Measurements from ENCODE around the gene ICA1L. TPM values are rescaled to one million over a fixed set of nuclear protein-coding genes. Genes with fewer than 3 reads are reported as not detected.
"Not testable (repeated sequence)": the region's sequence is repeated elsewhere in the genome, so short reads cannot be mapped to it uniquely, and the experiment has no call there.

The ICA1L gene
- total RNA-seq, 1 donor, result 8.9 TPM

DNA sequence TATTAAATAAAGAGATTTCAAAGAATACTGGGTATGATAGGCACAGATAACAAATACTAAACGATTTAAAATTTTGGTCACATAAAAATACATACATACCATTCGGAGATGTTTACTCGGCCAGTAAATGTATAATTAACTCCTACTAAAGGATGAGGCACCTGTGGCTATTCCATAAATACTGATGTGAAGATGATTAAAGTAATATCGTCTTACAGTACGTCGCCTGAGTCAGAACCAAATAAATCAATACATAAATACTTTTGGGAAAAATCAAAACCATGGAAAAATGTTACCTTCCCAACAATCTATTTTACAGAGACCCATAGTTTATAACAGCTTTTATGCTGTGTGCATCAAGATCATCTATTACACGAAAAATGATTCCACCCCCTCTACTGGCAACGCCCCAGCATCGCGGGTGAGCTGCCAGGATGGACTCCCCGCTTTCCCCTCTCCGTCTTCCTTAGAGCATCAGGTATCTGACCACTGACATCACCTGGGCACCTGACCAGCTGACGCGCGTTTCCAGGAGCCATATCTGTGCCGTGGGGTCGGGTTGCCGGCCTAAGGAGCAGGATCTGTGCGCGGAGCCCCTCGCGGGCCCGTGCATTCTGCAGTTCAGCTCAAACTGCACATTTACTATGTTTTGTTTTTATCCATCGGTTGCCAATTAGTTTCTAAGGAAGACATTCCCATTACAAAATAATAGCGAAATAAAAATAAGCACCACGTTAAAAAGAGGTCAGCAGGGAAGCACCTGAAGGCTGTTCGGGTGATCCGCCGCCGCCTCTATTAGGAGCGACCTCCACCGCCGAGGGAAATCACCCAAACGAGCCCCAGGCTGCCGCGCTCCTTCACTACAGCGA is 901 bp downstream of the ICA1L start:
- peak overlapping the region; percentile 86 for H3K4me3 ChIP-seq (ENCODE audit: low read depth, low read length)
- TF ChIP-seq, protein P1, sequence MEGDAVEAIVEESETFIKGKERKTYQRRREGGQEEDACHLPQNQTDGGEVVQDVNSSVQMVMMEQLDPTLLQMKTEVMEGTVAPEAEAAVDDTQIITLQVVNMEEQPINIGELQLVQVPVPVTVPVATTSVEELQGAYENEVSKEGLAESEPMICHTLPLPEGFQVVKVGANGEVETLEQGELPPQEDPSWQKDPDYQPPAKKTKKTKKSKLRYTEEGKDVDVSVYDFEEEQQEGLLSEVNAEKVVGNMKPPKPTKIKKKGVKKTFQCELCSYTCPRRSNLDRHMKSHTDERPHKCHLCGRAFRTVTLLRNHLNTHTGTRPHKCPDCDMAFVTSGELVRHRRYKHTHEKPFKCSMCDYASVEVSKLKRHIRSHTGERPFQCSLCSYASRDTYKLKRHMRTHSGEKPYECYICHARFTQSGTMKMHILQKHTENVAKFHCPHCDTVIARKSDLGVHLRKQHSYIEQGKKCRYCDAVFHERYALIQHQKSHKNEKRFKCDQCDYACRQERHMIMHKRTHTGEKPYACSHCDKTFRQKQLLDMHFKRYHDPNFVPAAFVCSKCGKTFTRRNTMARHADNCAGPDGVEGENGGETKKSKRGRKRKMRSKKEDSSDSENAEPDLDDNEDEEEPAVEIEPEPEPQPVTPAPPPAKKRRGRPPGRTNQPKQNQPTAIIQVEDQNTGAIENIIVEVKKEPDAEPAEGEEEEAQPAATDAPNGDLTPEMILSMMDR (IDR thresholded peaks at IDR 0.05; ENCODE audit: insufficient read depth, low read length), result peak; percentile 40
- peak; percentile 32 for DNase-seq (ENCODE audit: low read depth)

DNA sequence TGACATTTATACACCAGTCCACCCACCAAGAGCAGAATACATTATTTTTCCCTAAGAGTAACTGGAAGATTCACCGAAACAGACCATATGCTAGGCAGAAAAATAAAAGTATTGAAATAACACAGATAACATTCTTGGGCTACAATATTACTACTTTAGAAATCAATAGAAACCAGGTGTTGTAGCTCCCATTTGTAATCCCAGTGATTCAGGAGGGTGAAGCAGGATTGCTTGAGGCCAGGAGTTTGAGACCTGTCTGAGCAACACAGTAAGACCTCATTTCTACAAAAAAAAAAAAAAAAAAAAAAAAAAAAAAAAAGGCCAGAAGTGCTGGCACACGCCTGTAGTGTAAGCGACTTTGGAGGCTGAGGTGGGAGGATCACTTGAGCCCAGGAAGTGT is 9.6 kb downstream of the ICA1L start:
- no peak overlapping the region for H3K4me3 ChIP-seq (ENCODE audit: low read depth, low read length)
- TF ChIP-seq, protein P1 (IDR thresholded peaks at IDR 0.05; ENCODE audit: insufficient read depth, low read length), result no peak
- no peak for DNase-seq (ENCODE audit: low read depth)

DNA sequence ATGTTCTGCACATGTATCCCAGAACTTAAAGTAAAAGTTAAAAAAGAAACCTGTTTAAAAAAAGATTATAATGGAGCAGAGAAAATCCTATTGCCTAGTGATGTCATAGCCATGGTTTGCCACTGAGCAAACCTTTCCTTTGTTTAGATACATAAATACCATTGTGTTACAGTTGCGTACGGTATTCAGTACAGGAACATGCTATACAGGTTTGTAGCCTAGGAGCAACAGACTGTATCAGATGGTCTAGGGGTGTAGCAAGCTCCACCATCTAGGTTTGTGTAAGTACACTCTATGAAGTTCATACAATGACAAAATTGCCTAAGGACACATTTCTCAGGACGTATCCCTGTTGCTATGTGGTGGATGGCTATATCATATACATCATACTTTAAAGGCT is 13.0 kb downstream of the ICA1L start:
- DNase-seq (ENCODE audit: low read depth), result no peak
- no peak overlapping the region for H3K4me3 ChIP-seq (ENCODE audit: low read depth, low read length)
- TF ChIP-seq, protein P1 (IDR thresholded peaks at IDR 0.05; ENCODE audit: insufficient read depth, low read length), result no peak

DNA sequence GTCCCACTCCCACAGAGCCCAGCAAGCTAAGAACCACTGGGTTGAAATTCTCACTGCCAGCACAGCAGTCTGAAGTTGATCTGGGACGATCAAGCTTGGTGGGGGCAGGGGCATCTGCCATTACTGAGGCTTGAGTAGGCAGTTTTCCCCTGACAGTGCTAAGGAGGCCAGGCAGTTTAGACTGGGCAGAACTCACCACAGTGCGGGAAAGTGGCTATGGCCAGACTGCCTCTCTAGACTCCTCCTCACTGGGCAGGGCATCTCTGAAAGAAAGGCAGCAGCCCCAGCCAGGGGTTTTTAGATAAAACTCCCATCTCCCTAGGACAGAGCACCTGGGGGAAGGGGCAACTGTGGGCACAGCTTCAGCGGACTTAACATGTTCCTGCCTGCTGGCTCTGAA is 22.2 kb downstream of the ICA1L start:
- DNase-seq (ENCODE audit: low read depth); H3K4me3 ChIP-seq (ENCODE audit: low read depth, low read length): not testable (repeated sequence)

DNA sequence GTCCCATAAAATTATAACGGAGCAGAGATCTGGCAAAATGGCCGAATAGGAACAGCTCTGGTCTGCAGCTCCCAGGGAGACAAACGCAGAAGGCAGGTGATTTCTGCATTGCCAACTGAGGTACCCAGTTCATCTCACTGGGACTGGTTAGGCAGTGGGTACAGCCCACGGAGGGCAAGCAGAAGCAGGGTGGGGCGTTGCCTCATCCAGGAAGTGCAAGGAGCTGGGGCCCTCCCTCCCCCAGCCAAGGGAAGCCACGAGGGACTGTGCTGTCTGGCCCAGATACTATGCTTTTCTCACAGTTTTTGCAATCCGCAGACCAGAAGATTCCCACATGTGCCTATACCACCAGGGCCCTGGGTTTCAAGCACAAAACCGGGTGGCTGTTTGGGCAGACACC is 22.8 kb downstream of the ICA1L start:
- peak; percentile 7 for DNase-seq (ENCODE audit: low read depth)
- H3K4me3 ChIP-seq (ENCODE audit: low read depth, low read length), result no peak overlapping the region
- TF ChIP-seq, protein P1 (IDR thresholded peaks at IDR 0.05; ENCODE audit: insufficient read depth, low read length), result no peak

DNA sequence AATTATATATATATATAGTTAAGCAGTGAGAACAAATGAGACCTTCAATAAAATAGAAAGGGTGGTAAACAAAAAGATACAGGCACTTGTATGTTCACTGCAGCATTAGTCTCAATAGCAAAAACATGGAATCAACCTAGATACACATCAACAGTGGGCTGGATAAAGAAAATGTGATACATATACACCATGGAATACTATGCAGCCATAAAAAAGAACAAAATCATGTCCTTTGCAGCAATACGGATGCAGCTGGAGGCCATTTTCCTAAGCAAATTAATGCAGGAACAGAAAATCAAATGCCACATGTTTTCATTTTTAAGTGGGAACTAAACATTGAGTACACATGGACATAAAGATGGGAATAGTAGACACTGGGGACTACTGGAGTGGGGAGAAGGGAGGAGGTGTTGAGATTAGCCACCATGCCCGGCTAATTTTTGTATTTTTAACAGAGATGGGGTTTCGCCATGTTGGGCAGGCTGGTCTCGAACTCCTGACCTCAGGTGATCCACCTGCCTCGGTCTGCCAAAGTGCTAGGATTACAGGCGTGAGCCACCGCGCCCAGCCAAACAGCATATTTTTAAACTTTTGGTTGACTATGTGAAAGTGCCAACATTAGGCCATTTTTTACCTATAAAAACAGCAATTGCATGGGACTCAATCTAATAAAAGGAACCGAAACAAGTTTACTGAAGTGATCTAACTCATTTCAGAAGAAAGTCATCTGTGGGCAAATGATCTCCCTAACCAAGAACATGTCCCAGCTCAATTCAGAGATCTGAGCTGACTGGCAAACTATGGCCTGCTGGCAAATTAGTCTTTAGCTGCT is 23.7 kb downstream of the ICA1L start:
- no peak overlapping the region for H3K4me3 ChIP-seq (ENCODE audit: low read depth, low read length)
- TF ChIP-seq, protein P1 (IDR thresholded peaks at IDR 0.05; ENCODE audit: insufficient read depth, low read length), result no peak
- no peak for DNase-seq (ENCODE audit: low read depth)

DNA sequence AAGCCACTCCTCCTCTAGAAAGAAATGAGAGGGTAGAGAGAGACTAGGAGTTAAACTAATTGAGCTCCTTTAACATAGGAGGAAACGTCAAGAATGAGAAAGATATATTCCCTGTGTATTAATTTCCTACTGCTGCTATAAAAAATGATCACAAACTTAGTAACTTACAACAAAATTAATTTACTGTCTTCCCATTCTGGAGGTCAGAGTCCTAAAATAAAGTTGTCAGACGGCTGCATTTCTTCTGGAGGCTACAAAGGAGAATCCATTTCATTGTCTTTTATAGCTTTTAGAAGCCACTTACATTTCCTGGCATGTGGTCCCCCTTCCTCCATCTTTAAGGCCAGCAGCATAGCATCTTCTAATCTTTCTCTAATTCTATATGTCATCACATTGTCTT is 26.9 kb downstream of the ICA1L start:
- H3K4me3 ChIP-seq (ENCODE audit: low read depth, low read length), result no peak overlapping the region
- TF ChIP-seq, protein P1 (IDR thresholded peaks at IDR 0.05; ENCODE audit: insufficient read depth, low read length), result no peak
- no peak for DNase-seq (ENCODE audit: low read depth)

Data from fibroblast of the aortic adventitia (primary cell).